ENCODE results near the gene GASK1A.
A peak's percentile ranks its signal among the peaks of the same experiment; 100 is the strongest.

GASK1A gene

GRCh38 chr3:43093974-43094373 is 114.9 kb downstream of the GASK1A start:
- WGBS = 96% methylated on average over 2 of the region's 2 CpGs
- H3K27me3 ChIP-seq (ENCODE audit: insufficient read depth, low read length) = no peaks in the 10 kb centered on the region
- no peaks in the 10 kb centered on the region for H3K36me3 ChIP-seq (ENCODE audit: insufficient read depth, low read length)
- H3K27ac ChIP-seq (ENCODE audit: low read depth, low read length) = no peak overlapping the region
- H3K9ac ChIP-seq (ENCODE audit: low read depth, low read length) = no peak overlapping the region
- no peak overlapping the region for H3K4me3 ChIP-seq (ENCODE audit: low read length)
- H3K9me3 ChIP-seq (ENCODE audit: insufficient read depth, low read depth, low read length) = no peaks in the 10 kb centered on the region
- H3K4me1 ChIP-seq (ENCODE audit: insufficient read depth, low read length) = no peaks in the 10 kb centered on the region

DNA sequence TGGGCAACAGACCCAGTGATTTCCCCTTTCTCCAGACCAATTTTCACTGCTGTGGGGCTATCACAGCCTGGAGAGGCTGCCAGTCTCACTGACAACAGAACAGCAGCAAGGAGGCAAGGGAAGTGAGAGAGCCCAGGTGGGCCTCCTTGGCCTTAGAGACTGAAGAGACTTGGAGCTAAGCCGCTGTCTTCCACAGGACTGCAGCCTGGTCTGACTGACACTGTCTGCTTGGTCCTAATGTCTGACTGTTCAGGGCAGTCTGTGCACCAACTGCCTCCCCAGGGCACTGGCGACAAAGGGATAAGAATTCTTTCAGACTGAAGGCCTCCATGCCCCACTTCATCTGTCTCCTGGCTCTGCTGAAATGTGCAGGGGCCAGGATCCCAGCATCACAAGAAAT is 115.3 kb downstream of the GASK1A start:
- Histone ChIP-seq H3K9me3 (ENCODE audit: insufficient read depth, low read depth, low read length) (no peaks in the 10 kb centered on the region), H3K4me3 (ENCODE audit: low read length) (no peak overlapping the region), H3K9ac (ENCODE audit: low read depth, low read length) (no peak overlapping the region), H3K36me3 (ENCODE audit: insufficient read depth, low read length) (no peaks in the 10 kb centered on the region), H3K4me1 (ENCODE audit: insufficient read depth, low read length) (no peaks in the 10 kb centered on the region), H3K27ac (ENCODE audit: low read depth, low read length) (no peak overlapping the region), H3K27me3 (ENCODE audit: insufficient read depth, low read length) (no peaks in the 10 kb centered on the region)
- WGBS = 88% methylated on average over 2 of the region's 2 CpGs

DNA sequence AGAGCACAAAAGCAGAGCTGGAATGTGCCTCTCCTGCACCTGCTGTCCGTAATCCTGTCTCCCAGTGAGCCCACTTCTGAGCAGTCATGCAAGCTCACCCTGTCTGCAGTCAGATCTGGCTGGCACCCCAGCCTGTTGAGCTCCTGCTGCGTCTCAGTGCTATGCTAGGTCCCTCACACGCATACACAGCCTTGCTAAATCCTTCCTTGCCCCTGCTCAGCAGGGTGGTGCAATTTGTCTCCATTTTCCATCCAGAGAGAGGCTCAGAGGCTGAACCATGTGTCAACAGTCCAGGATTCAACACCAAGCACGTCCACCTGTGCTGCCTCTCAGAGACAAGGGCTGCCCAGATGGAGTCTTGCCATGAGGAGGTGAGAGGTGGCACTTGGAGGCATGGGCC is 115.7 kb downstream of the GASK1A start:
- no peaks in the 10 kb centered on the region for H3K27me3 ChIP-seq (ENCODE audit: insufficient read depth, low read length)
- H3K36me3 ChIP-seq (ENCODE audit: insufficient read depth, low read length) = no peaks in the 10 kb centered on the region
- H3K4me1 ChIP-seq (ENCODE audit: insufficient read depth, low read length) = no peaks in the 10 kb centered on the region
- WGBS = 88% methylated on average over 4 of the region's 4 CpGs
- no peak overlapping the region for H3K4me3 ChIP-seq (ENCODE audit: low read length)
- no peaks in the 10 kb centered on the region for H3K9me3 ChIP-seq (ENCODE audit: insufficient read depth, low read depth, low read length)
- no peak overlapping the region for H3K9ac ChIP-seq (ENCODE audit: low read depth, low read length)
- H3K27ac ChIP-seq (ENCODE audit: low read depth, low read length) = no peak overlapping the region

DNA sequence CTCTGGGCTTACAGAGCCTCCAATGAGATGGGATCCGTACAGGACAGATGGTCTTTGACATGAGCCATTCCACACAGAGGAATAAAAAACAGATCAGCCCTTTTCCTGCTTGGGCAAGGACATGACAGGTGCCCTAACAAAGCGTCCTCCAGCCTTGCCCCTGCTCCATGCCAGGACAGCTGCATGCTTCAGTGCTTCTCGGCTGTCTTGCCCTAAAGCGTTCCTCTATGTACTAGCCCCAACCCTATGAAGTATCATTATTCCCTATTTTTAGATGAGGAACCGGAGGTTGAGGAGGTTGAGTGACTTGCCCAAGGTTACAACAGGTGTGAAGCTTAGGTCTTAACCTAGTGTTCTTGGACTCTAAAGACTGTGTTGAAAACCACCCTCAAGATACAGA is 116.3 kb downstream of the GASK1A start:
- H3K27me3 ChIP-seq (ENCODE audit: insufficient read depth, low read length) = no peaks in the 10 kb centered on the region
- H3K4me1 ChIP-seq (ENCODE audit: insufficient read depth, low read length) = no peaks in the 10 kb centered on the region
- H3K9ac ChIP-seq (ENCODE audit: low read depth, low read length) = no peak overlapping the region
- 92% methylated on average over 5 of the region's 5 CpGs for WGBS
- H3K4me3 ChIP-seq (ENCODE audit: low read length) = no peak overlapping the region
- H3K27ac ChIP-seq (ENCODE audit: low read depth, low read length) = no peak overlapping the region
- no peaks in the 10 kb centered on the region for H3K9me3 ChIP-seq (ENCODE audit: insufficient read depth, low read depth, low read length)
- H3K36me3 ChIP-seq (ENCODE audit: insufficient read depth, low read length) = no peaks in the 10 kb centered on the region

DNA sequence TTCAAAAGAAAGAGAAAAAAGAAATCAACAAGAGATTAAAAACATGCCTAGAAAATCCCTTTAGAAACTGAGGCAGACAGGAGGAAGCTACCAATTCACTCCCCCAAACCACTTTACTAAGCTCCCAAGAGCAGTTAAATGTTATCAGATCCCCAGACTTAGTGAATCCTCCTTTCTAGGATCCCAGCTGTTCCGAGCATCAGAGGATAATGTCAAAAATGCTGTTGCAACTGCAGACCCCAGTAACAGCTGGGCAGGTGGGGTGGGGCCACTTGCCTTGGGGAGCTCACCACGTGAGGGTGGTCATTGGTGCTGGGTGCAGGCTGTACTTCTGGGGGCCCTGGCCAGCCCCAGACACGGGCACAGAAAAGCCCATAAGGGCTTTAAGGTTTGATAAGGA is 117.7 kb downstream of the GASK1A start:
- Histone ChIP-seq H3K27me3 (ENCODE audit: insufficient read depth, low read length) (no peaks in the 10 kb centered on the region), H3K9ac (ENCODE audit: low read depth, low read length) (no peak overlapping the region), H3K4me1 (ENCODE audit: insufficient read depth, low read length) (no peaks in the 10 kb centered on the region), H3K9me3 (ENCODE audit: insufficient read depth, low read depth, low read length) (no peaks in the 10 kb centered on the region), H3K27ac (ENCODE audit: low read depth, low read length) (no peak overlapping the region), H3K4me3 (ENCODE audit: low read length) (no peak overlapping the region), H3K36me3 (ENCODE audit: insufficient read depth, low read length) (no peaks in the 10 kb centered on the region)
- WGBS = 85% methylated on average over 3 of the region's 3 CpGs

DNA sequence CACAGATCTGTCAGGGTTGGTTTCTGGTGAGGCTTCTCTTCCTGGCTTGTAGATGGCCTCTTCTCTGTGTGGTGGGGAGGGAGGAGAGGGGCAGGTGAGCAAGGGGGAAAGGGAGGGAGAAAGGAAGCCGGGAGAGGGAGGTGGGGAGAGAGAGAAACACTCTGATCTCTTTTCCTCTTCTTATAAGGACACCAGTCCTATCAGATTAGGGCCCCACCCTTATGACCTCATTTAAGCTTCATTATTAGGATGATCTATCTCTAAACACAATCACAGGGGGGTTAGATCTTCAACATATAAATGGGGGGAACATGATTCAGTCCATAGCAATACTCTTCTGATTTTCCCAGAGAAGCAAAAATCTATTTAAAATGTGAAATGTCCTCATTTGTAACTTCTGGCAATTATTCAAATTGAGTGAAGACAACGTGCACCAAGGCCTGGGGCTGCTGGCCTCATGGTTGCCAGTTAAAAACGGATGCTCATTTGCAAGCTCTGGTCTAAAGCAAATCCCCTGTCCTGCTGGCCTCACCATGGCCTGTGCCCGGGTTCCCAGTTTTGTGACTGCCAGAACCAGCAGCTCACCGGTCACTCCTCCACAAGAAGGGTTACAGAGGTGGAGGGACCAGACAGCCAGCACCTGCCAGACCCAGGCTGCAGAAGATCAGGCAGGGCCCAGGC is 118.4 kb downstream of the GASK1A start:
- Histone ChIP-seq H3K4me3 (ENCODE audit: low read length) (no peak overlapping the region), H3K4me1 (ENCODE audit: insufficient read depth, low read length) (no peaks in the 10 kb centered on the region), H3K27ac (ENCODE audit: low read depth, low read length) (no peak overlapping the region), H3K27me3 (ENCODE audit: insufficient read depth, low read length) (no peaks in the 10 kb centered on the region), H3K36me3 (ENCODE audit: insufficient read depth, low read length) (no peaks in the 10 kb centered on the region), H3K9ac (ENCODE audit: low read depth, low read length) (no peak overlapping the region), H3K9me3 (ENCODE audit: insufficient read depth, low read depth, low read length) (no peaks in the 10 kb centered on the region)
- WGBS = 79% methylated on average over 4 of the region's 5 CpGs

DNA sequence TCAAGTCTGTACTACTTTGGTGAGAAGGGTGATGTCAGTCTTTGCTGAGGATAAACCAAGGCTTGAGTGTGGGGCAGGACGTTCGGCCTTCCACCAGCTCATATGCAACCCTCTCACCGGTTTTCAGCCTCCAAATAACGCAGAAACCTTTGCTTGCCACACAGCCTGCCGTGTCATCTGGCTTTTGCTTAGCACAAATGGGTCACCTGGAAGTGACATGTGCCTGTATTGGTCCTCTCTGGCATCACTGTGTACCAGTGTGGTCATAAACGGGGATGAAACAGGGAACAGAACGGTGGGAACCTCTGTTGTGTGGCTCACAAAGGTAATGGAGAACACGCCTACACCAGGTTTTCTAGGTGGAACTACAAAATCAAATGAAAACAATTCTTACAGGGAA is 119.7 kb downstream of the GASK1A start:
- Histone ChIP-seq H3K4me3 (ENCODE audit: low read length) (no peak overlapping the region), H3K36me3 (ENCODE audit: insufficient read depth, low read length) (no peaks in the 10 kb centered on the region), H3K27ac (ENCODE audit: low read depth, low read length) (no peak overlapping the region), H3K27me3 (ENCODE audit: insufficient read depth, low read length) (0 out of 2 replicates have a peak, but pooled peaks cover 5% of the 10 kb centered on the region), H3K9ac (ENCODE audit: low read depth, low read length) (no peak overlapping the region), H3K9me3 (ENCODE audit: insufficient read depth, low read depth, low read length) (no peaks in the 10 kb centered on the region), H3K4me1 (ENCODE audit: insufficient read depth, low read length) (no peaks in the 10 kb centered on the region)
- WGBS = 91% methylated on average over 8 of the region's 8 CpGs

GRCh38 chr3:43102773-43103480 is 123.8 kb downstream of the GASK1A start:
- Histone ChIP-seq H3K4me1 (ENCODE audit: insufficient read depth, low read length) (no peaks in the 10 kb centered on the region), H3K9me3 (ENCODE audit: insufficient read depth, low read depth, low read length) (no peaks in the 10 kb centered on the region), H3K9ac (ENCODE audit: low read depth, low read length) (no peak overlapping the region), H3K27me3 (ENCODE audit: insufficient read depth, low read length) (peaks cover 33% of the 10 kb centered on the region), H3K4me3 (ENCODE audit: low read length) (no peak overlapping the region), H3K27ac (ENCODE audit: low read depth, low read length) (no peak overlapping the region), H3K36me3 (ENCODE audit: insufficient read depth, low read length) (no peaks in the 10 kb centered on the region)
- WGBS = 84% methylated on average over 2 of the region's 2 CpGs

GRCh38 chr3:43104039-43104438 is 124.9 kb downstream of the GASK1A start:
- Histone ChIP-seq H3K36me3 (ENCODE audit: insufficient read depth, low read length) (no peaks in the 10 kb centered on the region), H3K4me1 (ENCODE audit: insufficient read depth, low read length) (no peaks in the 10 kb centered on the region), H3K4me3 (ENCODE audit: low read length) (no peak overlapping the region), H3K9ac (ENCODE audit: low read depth, low read length) (no peak overlapping the region), H3K9me3 (ENCODE audit: insufficient read depth, low read depth, low read length) (no peaks in the 10 kb centered on the region), H3K27me3 (ENCODE audit: insufficient read depth, low read length) (peaks cover 34% of the 10 kb centered on the region), H3K27ac (ENCODE audit: low read depth, low read length) (no peak overlapping the region)
- WGBS = 67% methylated on average over 3 of the region's 3 CpGs

- H3K9me3 ChIP-seq (ENCODE audit: insufficient read depth, low read depth, low read length) = no peaks in the 10 kb centered on the region
- no peak overlapping the region for H3K9ac ChIP-seq (ENCODE audit: low read depth, low read length)
- H3K27ac ChIP-seq (ENCODE audit: low read depth, low read length) = no peak overlapping the region
- no peaks in the 10 kb centered on the region for H3K4me1 ChIP-seq (ENCODE audit: insufficient read depth, low read length)
- 56% methylated on average over 31 of the region's 33 CpGs for WGBS
- H3K4me3 ChIP-seq (ENCODE audit: low read length) = peak overlapping the region; percentile 45
- no peaks in the 10 kb centered on the region for H3K36me3 ChIP-seq (ENCODE audit: insufficient read depth, low read length)
- peaks cover 34% of the 10 kb centered on the region for H3K27me3 ChIP-seq (ENCODE audit: insufficient read depth, low read length)
Measured at GRCh38 chr3:43104660-43105595, 125.8 kb downstream of the GASK1A start.
